ENCODE data around the gene CHAD.

- TF ChIP-seq CTCF (conservative IDR thresholded peaks at IDR 0.05; ENCODE audit: low read length) (no peak), EZH2phosphoT487 (IDR thresholded peaks at IDR 0.05; ENCODE audit: borderline replicate concordance) (no peak)
These were observed 30.6 kb upstream of the CHAD start for GRCh38 chr17:50499270-50499669.
